Upper lobe of left lung (tissue), 6 donors: Measurements from ENCODE around the gene TMED3. TPM values are rescaled to one million over a fixed set of nuclear protein-coding genes. Genes with fewer than 3 reads are reported as not detected.

Experiments
- ATAC-seq, 2 donors: fragments of 200-7000 bp; cut with Tn5 transposase; one replicate each; pipeline ENCODE4 v1.9.1; 2022; ENCODE audit warnings: mild to moderate bottlenecking in 2 of 2, moderate library complexity in 2 of 2; ENCODE audit not compliant: low FRiP score in 2 of 2
- DNase-seq, 2 donors: peaks; one replicate each; pipeline ENCODE4 v3.0.0-alpha.2; 2019 to 2020
- H3K27ac ChIP-seq, 4 donors: fragments of 200-600 bp; sonication (generic); one replicate each; pipeline ENCODE4 v1.5.1; 2016 to 2019
- H3K27me3 ChIP-seq, 4 donors: fragments of 200-600 bp; sonication (generic); one replicate each; pipeline ENCODE4 v1.5.1; 2017 to 2019
- H3K36me3 ChIP-seq, 4 donors: fragments of 200-600 bp; sonication (generic); one replicate each; pipeline ENCODE4 v1.5.1; 2016 to 2019
- H3K4me1 ChIP-seq, 4 donors: fragments of 200-600 bp; sonication (generic); one replicate each; pipeline ENCODE4 v1.5.1; 2018 to 2019
- H3K4me3 ChIP-seq, 4 donors: fragments of 200-600 bp; sonication (generic); one replicate each; pipeline ENCODE4 v1.5.1; 2017 to 2019; ENCODE audit warnings: mild to moderate bottlenecking in 2 of 4, moderate library complexity in 1 of 4
- H3K9me3 ChIP-seq, 4 donors: fragments of 200-600 bp; sonication (generic); one replicate each; pipeline ENCODE4 v1.5.1; 2018 to 2019
- CTCF ChIP-seq, 6 experiments: fragments of 450-650 bp in 4 of 6; fragments of 200-600 bp in 2 of 6; sonication (generic) in 2 of 6; IDR thresholded peaks; one replicate each; pipeline ENCODE4 v1.5.1; 2016 to 2019; ENCODE audit warnings: antibody characterized with exemption in 6 of 6
- EP300 ChIP-seq, 4 donors: sonication (generic); formaldehyde crosslinking; IDR thresholded peaks; one replicate each; pipeline ENCODE4 v1.5.1; 2017; ENCODE audit warnings: antibody characterized with exemption in 4 of 4, control low read depth in 2 of 4
- POLR2A ChIP-seq, 4 donors: fragments of 450-650 bp; IDR thresholded peaks; one replicate each; pipeline ENCODE4 v1.5.1; 2016 to 2017; ENCODE audit warnings: antibody characterized with exemption in 4 of 4, mild to moderate bottlenecking in 2 of 4
- POLR2AphosphoS5 ChIP-seq, 2 donors: sonication (generic); formaldehyde crosslinking; IDR thresholded peaks; one replicate each; pipeline ENCODE4 v1.5.1; 2017; ENCODE audit warnings: antibody characterized with exemption in 2 of 2
- WGBS, 2 donors: methylation state at CpG; one replicate each; pipeline ENCODE4 v1.1.5; 2017 to 2018; 5-methylcytosine and 5-hydroxymethylcytosine counted together
- total RNA-seq, 6 donors: library from RNA; depleted of rRNA in 4 of 6; stranded (reverse); fragments of >200 nt in 4 of 6; gene quantifications; one replicate each; pipeline versions ENCODE4 v1.1.0 to v1.2.1, GENCODE V29; 2016 to 2021
- donor health status: DM: no; HTN: no; CAD: no; lungs with moderate emphysema.
- donor health status: DM: no; HTN: yes; CAD: no; lungs with severe emphysema.

TMED3 gene
- total RNA-seq, 6 donors from 2014 or later: 28.3 to 57.5 (median 49.9) TPM

- Histone ChIP-seq H3K36me3 (no peaks in the 10 kb centered on the region), H3K4me3 (no peak overlapping the region), H3K9me3 (no peaks in the 10 kb centered on the region), H3K27me3 (no peaks in the 10 kb centered on the region), H3K4me1 (no peaks in the 10 kb centered on the region), H3K27ac (no peak overlapping the region)
- TF ChIP-seq EP300 (IDR thresholded peaks at IDR 0.05): no peak
- no peak for TF ChIP-seq CTCF (IDR thresholded peaks at IDR 0.05)
- no peak for TF ChIP-seq POLR2A (IDR thresholded peaks at IDR 0.05)
- no peak for TF ChIP-seq POLR2AphosphoS5 (IDR thresholded peaks at IDR 0.05)
- 36 to 78% methylated on average over 2 to 3 of the region's 3 CpGs for WGBS, 2 donors
- DNase-seq (no peak), ATAC-seq (no peak)
Observed at GRCh38 chr15:79358069-79358468, 47.2 kb downstream of the TMED3 start.

- no peak for ATAC-seq
- TF ChIP-seq POLR2AphosphoS5 (IDR thresholded peaks at IDR 0.05): no peak
- TF ChIP-seq EP300 (IDR thresholded peaks at IDR 0.05): no peak
- no peak for TF ChIP-seq POLR2A (IDR thresholded peaks at IDR 0.05)
- TF ChIP-seq CTCF (IDR thresholded peaks at IDR 0.05): no peak
- no peak for DNase-seq
- Histone ChIP-seq H3K27me3 (no peaks in the 10 kb centered on the region), H3K36me3 (no peaks in the 10 kb centered on the region), H3K4me3 (no peak overlapping the region), H3K4me1 (no peaks in the 10 kb centered on the region), H3K9me3 (no peaks in the 10 kb centered on the region), H3K27ac (no peak overlapping the region)
- WGBS, 2 donors: 83 to 91% methylated on average over 7 to 9 of the region's 9 CpGs
Observed at GRCh38 chr15:79364571-79365240, 53.8 kb downstream of the TMED3 start.

- DNase-seq (no peak), ATAC-seq (no peak)
- no peak for TF ChIP-seq CTCF (IDR thresholded peaks at IDR 0.05)
- TF ChIP-seq POLR2AphosphoS5 (IDR thresholded peaks at IDR 0.05): no peak
- no peak for TF ChIP-seq POLR2A (IDR thresholded peaks at IDR 0.05)
- TF ChIP-seq EP300 (IDR thresholded peaks at IDR 0.05): no peak
- H3K27ac ChIP-seq: no peak overlapping the region
- no peaks in the 10 kb centered on the region for H3K4me1 ChIP-seq
- H3K27me3 ChIP-seq: no peaks in the 10 kb centered on the region
- no peaks in the 10 kb centered on the region for H3K36me3 ChIP-seq
- no peaks in the 10 kb centered on the region for H3K9me3 ChIP-seq
- H3K4me3 ChIP-seq: no peak overlapping the region
- 31 to 52% methylated on average over 3 of the region's 3 CpGs for WGBS, 2 donors
Observed at GRCh38 chr15:79365765-79366164, 54.9 kb downstream of the TMED3 start.

- no peaks in the 10 kb centered on the region for H3K36me3 ChIP-seq
- TF ChIP-seq CTCF (IDR thresholded peaks at IDR 0.05): no peak
- no peak for TF ChIP-seq POLR2A (IDR thresholded peaks at IDR 0.05)
- no peak for TF ChIP-seq POLR2AphosphoS5 (IDR thresholded peaks at IDR 0.05)
- no peak for TF ChIP-seq EP300 (IDR thresholded peaks at IDR 0.05)
- H3K9me3 ChIP-seq: no peaks in the 10 kb centered on the region
- ATAC-seq (no peak), DNase-seq (no peak)
- H3K27me3 ChIP-seq: no peaks in the 10 kb centered on the region
- no peak overlapping the region for H3K4me3 ChIP-seq
- H3K4me1 ChIP-seq: no peaks in the 10 kb centered on the region
- 75 to 78% methylated on average over 2 of the region's 2 CpGs for WGBS, 2 donors
- H3K27ac ChIP-seq: no peak overlapping the region
Observed at GRCh38 chr15:79366691-79367090, 55.8 kb downstream of the TMED3 start.

GRCh38 chr15:79370716-79371115 lies 59.8 kb downstream of the TMED3 start:
- 55 to 91% methylated on average over 1 of the region's 1 CpG for WGBS, 2 donors
- DNase-seq (no peak), ATAC-seq (no peak)
- Histone ChIP-seq H3K27me3 (no peaks in the 10 kb centered on the region), H3K36me3 (no peaks in the 10 kb centered on the region), H3K9me3 (no peaks in the 10 kb centered on the region), H3K4me3 (no peak overlapping the region), H3K4me1 (no peaks in the 10 kb centered on the region), H3K27ac (no peak overlapping the region)
- TF ChIP-seq CTCF (IDR thresholded peaks at IDR 0.05): no peak
- no peak for TF ChIP-seq EP300 (IDR thresholded peaks at IDR 0.05)
- no peak for TF ChIP-seq POLR2A (IDR thresholded peaks at IDR 0.05)
- TF ChIP-seq POLR2AphosphoS5 (IDR thresholded peaks at IDR 0.05): no peak
